ELR (cell line): ENCODE measurements around the gene CHD2.

ENCODE experiments used
- DNase-seq: peaks from one replicate; pipeline ENCODE4 v3.0.0-alpha.2; 2015; ENCODE audit warnings: low read depth

The CHD2 gene

DNA sequence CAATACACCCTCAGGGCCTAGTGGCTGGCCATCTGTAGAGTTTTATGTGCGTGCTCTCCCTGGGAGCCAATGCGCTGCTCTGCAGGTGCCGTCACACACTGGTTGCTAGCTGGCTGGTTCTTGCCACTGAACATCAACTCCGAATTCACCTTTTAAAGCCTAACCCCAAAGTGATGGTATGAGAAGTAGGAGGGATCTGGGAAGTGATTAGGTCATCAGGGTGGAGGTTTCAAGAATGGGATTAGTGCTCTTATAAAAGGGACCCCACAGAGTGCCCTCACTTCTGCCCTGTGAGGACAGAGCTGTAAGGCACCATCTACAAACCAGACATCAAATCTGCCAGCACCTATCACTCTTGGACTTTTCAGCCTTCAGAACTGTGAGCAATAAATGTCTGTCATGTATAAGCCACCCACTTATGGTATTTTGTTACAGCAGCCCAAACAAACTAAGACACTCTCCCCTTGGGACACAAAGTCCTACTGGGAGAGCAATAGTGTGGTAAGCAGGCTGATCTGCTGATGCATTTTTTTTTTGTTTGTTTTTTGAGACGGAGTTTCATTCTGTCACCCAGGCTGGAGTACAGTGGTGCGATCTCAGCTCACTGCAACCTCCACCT is 168.6 kb downstream of the CHD2 start:
- DNase-seq: no peak

- no peak for DNase-seq
Observed at GRCh38 chr15:93070132-93070531, 170.0 kb downstream of the CHD2 start.

GRCh38 chr15:93070551-93071296 is 170.6 kb downstream of the CHD2 start:
- no peak for DNase-seq

GRCh38 chr15:93071469-93071936 is 171.4 kb downstream of the CHD2 start:
- no peak for DNase-seq

DNA sequence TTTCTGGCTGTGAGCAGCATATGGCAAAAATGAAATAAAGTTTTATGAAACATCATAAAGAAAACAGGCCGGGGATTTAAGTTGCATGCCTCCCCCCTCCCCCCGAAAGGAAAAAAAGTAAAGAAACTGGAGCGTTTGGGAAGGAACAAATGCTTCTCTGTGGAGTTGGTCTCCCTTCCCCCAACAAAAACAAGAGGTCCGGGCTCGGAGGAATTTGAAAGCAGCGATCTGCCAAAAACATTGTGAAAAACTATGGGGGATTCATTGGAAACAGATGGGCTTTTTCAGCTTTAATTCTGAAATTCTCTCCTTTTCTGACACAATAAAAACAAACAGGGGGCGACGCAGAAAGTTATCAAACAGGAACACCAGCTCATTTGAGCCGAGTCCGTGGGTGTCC is 171.9 kb downstream of the CHD2 start:
- no peak for DNase-seq

- DNase-seq: no peak
Observed at GRCh38 chr15:93072411-93073394, 172.6 kb downstream of the CHD2 start.

DNA sequence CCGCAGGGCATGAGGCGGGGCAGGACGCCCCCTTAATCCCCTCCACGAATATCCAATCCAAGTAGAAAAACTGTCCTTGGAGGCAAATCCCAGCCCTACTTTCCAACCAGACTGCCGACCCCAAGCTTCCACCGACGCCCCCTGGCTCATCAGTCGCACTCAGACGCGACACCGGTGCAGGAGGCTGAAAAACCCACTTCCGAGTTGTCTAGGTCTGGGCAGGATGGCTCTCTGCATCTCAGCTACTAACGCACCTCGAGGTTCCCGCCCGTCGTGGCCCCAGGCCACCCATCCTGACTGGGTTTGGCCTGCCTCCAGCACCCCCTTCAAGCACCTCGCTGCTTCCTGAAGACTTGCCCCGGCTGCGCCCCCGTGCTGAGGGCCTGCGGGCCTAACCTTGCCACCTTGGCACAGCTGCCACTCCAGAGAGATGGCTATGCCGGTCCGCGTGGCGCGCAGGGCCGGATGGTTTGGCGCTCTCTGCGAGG is 173.4 kb downstream of the CHD2 start:
- DNase-seq: no peak

DNA sequence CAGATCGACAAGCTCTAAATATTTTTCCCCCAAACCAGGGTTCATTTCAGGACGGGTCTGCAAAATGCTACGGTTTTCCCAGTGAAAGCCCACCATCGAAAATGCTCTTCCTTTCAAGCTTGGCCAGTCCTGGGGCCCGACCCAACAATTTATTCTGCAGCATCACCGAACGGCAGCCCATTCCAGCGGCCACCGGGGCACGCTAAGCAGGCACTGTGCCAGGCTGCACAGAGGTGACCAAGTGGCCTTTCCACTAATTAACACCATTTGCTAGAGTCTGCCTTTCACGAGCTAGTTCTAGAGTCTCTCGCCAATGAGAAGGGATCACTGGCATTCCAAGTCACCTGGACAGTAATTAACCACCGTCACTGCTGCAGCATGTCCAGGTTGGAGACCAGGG is 174.5 kb downstream of the CHD2 start:
- no peak for DNase-seq

- DNase-seq: no peak
Observed at GRCh38 chr15:93076217-93076616, 176.1 kb downstream of the CHD2 start.

GRCh38 chr15:93076875-93077274 is 176.8 kb downstream of the CHD2 start:
- DNase-seq: no peak
